ENCODE data around the gene ARID1B. TPM values are rescaled to one million over a fixed set of nuclear protein-coding genes. Genes with fewer than 3 reads are reported as not detected.

Gene ARID1B
- total and polyA plus RNA-seq, 2 of the 4 experiments (the other 2 are of a cell fraction) = 14.5 to 20.1 TPM

DNA sequence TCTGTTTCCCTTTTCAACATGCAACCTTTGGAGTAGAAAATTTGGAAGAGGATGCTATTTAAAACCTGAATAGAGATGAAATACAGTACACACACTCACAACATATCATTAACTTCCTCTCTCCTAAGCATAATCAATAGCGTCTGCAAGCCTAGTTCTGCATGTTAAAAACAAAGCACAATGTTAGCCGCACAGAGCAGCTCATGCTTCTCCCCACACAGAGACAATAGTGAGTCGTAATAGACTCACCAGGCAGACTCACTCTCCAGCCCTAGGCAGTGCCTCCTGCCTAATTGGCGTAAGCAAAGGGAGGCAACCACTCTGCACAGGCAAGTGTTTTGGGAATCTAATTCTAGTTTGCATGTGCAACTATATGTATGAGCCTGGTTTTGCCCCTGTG, 45.8 kb upstream of the ARID1B start:
- intact Hi-C loops (cut with micrococcal nuclease) (no loop called here), dilution Hi-C loops (cut with HindIII; ENCODE audit: low sequenced_read_pairs, unreplicated experiment) (no loop called here), in situ Hi-C loops (cut with MboI; ENCODE audit: low sequenced_read_pairs) (no loop called here)
- 0 out of 2 replicates have a peak, but pooled peaks have one; percentile 5 for TF ChIP-seq RAD21 (IDR thresholded peaks at IDR 0.05; ENCODE audit: low read length)
- TF ChIP-seq FOS (IDR thresholded peaks at IDR 0.05; ENCODE audit: low read depth, low read length) = peak; percentile 41
- TF ChIP-seq BHLHE40 (IDR thresholded peaks at IDR 0.05; ENCODE audit: low read depth, low read length) = no peak
- Histone ChIP-seq H2AK5ac (ENCODE audit: low read depth, low read length) (no peak overlapping the region), H4K8ac (ENCODE audit: low read depth in 2 of 2, low read length in 2 of 2) (no peak overlapping the region), H3K9me3 (ENCODE audit: control insufficient read depth, insufficient read depth, low read length) (peaks cover 2% of the 10 kb centered on the region; the same call in 1 of the 2 replicates), H3K4me1 (ENCODE audit: control insufficient read depth, insufficient read depth, low read length) (no peaks in the 10 kb centered on the region), H3K14ac (replicated peaks; ENCODE audit: low read depth, low read length) (no peak overlapping the region), H2BK15ac (ENCODE audit: low read depth, low read length) (no peak overlapping the region), H2AK9ac (replicated peaks; ENCODE audit: low read depth, low read length, poor library complexity) (no peak overlapping the region), H3K27ac (ENCODE audit: insufficient read depth, low read length) (no peak overlapping the region), H3K9ac (ENCODE audit: low read depth, low read length) (no peak overlapping the region), H3K18ac (ENCODE audit: low read depth, low read length) (no peak overlapping the region), H4K5ac (ENCODE audit: low read depth, low read length) (no peak overlapping the region), H2BK20ac (ENCODE audit: low read depth, low read length) (no peak overlapping the region), H2BK120ac (ENCODE audit: low read depth, low read length) (no peak overlapping the region), H3K36me3 (ENCODE audit: control insufficient read depth, insufficient read depth, low read length) (no peaks in the 10 kb centered on the region), H3K4me3 (ENCODE audit: insufficient read depth, low read depth, low read length) (no peak overlapping the region), H2AFZ (replicated peaks; ENCODE audit: low read length, poor library complexity) (no peak overlapping the region), H3K4me2 (ENCODE audit: low read depth, low read length) (no peak overlapping the region), H3K9me1 (ENCODE audit: insufficient read depth, low read length) (no peaks in the 10 kb centered on the region), H3K79me1 (ENCODE audit: low read depth in 1 of 2, low read length in 2 of 2) (no peaks in the 10 kb centered on the region), H2BK5ac (ENCODE audit: low read depth, low read length, poor library complexity, severe bottlenecking) (no peak overlapping the region), H4K91ac (ENCODE audit: insufficient read depth, low read depth, low read length) (no peak overlapping the region), H3K4ac (ENCODE audit: low read depth, low read length) (no peak overlapping the region), H4K20me1 (ENCODE audit: insufficient read depth, low read length) (no peaks in the 10 kb centered on the region), H3K56ac (ENCODE audit: extremely low read depth, insufficient read depth, low read length) (no peak overlapping the region), H3K27me3 (ENCODE audit: control insufficient read depth, insufficient read depth, low read length) (peaks cover 2% of the 10 kb centered on the region; the same call in 1 of the 2 replicates), H3K23ac (ENCODE audit: low read depth, low read length) (no peak overlapping the region)
- ChIA-PET POLR2A (ENCODE audit: unreplicated experiment) (no interaction called here), CTCF (no interaction called here)
- DNase-seq = peak; percentile 86
- BruUV-seq (replicated peaks) = no TSS peak
- no CpG with 5 or more reads among the region's 4 CpGs for WGBS, 2 experiments (ENCODE audit: extremely low coverage in 2 of 2, insufficient read length in 1 of 2)
- peak; percentile 99 for ATAC-seq (ENCODE audit: low read depth)

Measured in IMR-90 (cell line).